ENCODE results near the gene ROCK2. TPM values are rescaled to one million over a fixed set of nuclear protein-coding genes. Genes with fewer than 3 reads are reported as not detected.

The ROCK2 gene
- total and polyA plus RNA-seq, 2 of the 8 experiments (the other 6 are each of a cell fraction or from before 2014, with no cell fraction given) = 2.7 to 29.0 TPM

GRCh38 chr2:11263177-11263576, 81.3 kb downstream of the ROCK2 start:
- H2BK12ac ChIP-seq (ENCODE audit: low read depth, low read length) = no peak overlapping the region
- no peak overlapping the region for H4K8ac ChIP-seq (ENCODE audit: extremely low read depth, insufficient read depth, low read length)
- no peak overlapping the region for H4K5ac ChIP-seq (ENCODE audit: insufficient read length, low read depth, low read length)
- no peak overlapping the region for H2AK5ac ChIP-seq (ENCODE audit: low read depth, low read length)
- no peaks in the 10 kb centered on the region for H3K23me2 ChIP-seq (ENCODE audit: low read depth, low read length)
- no peaks in the 10 kb centered on the region; a peak in 1 of 4 replicates for H3K79me2 ChIP-seq (ENCODE audit: control insufficient read depth in 1 of 2, insufficient read depth in 2 of 2, low read length in 2 of 2)
- H3K36me3 ChIP-seq (ENCODE audit: control insufficient read depth in 2 of 4, insufficient read depth in 4 of 4, low read length in 3 of 4) = no peaks in the 10 kb centered on the region
- FAIRE-seq (no peak), DNase-seq (ENCODE audit: low read depth in 1 of 2, low spot score in 2 of 2) (no peak)
- no peak overlapping the region for H3K4me3 ChIP-seq (ENCODE audit: extremely low read depth in 1 of 4, insufficient read depth in 2 of 4, low read depth in 3 of 4, low read length in 4 of 4)
- no peak overlapping the region for H3K23ac ChIP-seq (ENCODE audit: insufficient read length)
- no peak overlapping the region for H3K18ac ChIP-seq (ENCODE audit: extremely low read depth, low read length)
- no peak overlapping the region for H2BK20ac ChIP-seq (ENCODE audit: low read length)
- no peaks in the 10 kb centered on the region for H3K79me1 ChIP-seq (ENCODE audit: low read depth, low read length)
- ChIA-PET POLR2A (ENCODE audit: partially characterized antibody) (no interaction called here), CTCF (ENCODE audit: partially characterized antibody) (interaction anchor here (0.6 kb wide), 2 partner anchors 122 to 140 kb away, joined by 3 read pairs; no protein-coding TSS in a partner anchor)
- H2BK15ac ChIP-seq (ENCODE audit: low read length) = no peak overlapping the region
- no peak overlapping the region for H3K4me2 ChIP-seq (ENCODE audit: insufficient read depth in 1 of 2, low read depth in 2 of 2, low read length in 2 of 2)
- no peak overlapping the region for H3K9ac ChIP-seq (replicated peaks in 1 of 4; ENCODE audit: extremely low read depth in 1 of 4, low read depth in 3 of 4, low read length in 3 of 4)
- H4K91ac ChIP-seq (replicated peaks; ENCODE audit: insufficient read length, low read length) = no peak overlapping the region
- WGBS, 2 experiments (ENCODE audit: extremely low coverage in 1 of 2, insufficient coverage in 1 of 2, insufficient read length in 1 of 2, insufficient replicate concordance in 2 of 2, low coverage in 1 of 2, low lambda C conversion rate in 2 of 2, missing lambda C conversion rate in 1 of 2) = 93% methylated on average over 1 of the region's 1 CpG; no CpG with 5 or more reads in 1 of the 2 experiments
- H3K4me1 ChIP-seq (replicated peaks in 1 of 4; ENCODE audit: control insufficient read depth in 3 of 4, insufficient read depth in 4 of 4, low read length in 3 of 4) = no peaks in the 10 kb centered on the region
- no peak overlapping the region for H2AFZ ChIP-seq (ENCODE audit: low read length)
- H3K27ac ChIP-seq (ENCODE audit: low read depth, low read length) = no peak overlapping the region
- H4K20me1 ChIP-seq (replicated peaks in 1 of 2; ENCODE audit: control insufficient read depth in 1 of 2, insufficient read depth in 2 of 2, low read length in 2 of 2) = no peaks in the 10 kb centered on the region
- H3K27me3 ChIP-seq (replicated peaks in 1 of 4; ENCODE audit: control insufficient read depth in 3 of 4, extremely low read depth in 1 of 4, insufficient read depth in 3 of 4, low read length in 3 of 4) = no peaks in the 10 kb centered on the region
- H2BK5ac ChIP-seq (ENCODE audit: low read depth, low read length) = no peak overlapping the region
- H2BK120ac ChIP-seq (replicated peaks; ENCODE audit: low read depth, low read length) = no peak overlapping the region
- no peaks in the 10 kb centered on the region for H3K9me3 ChIP-seq (ENCODE audit: insufficient read depth in 2 of 2, low read depth in 1 of 2, low read length in 1 of 2)
- H3K4ac ChIP-seq (replicated peaks; ENCODE audit: insufficient read length, low read depth, low read length) = no peak overlapping the region
- H3K14ac ChIP-seq (ENCODE audit: insufficient read length) = no peak overlapping the region
- H3K56ac ChIP-seq (replicated peaks; ENCODE audit: insufficient read length, low read depth, low read length) = no peak overlapping the region
- TF ChIP-seq GABPA (IDR thresholded peaks at IDR 0.05; ENCODE audit: borderline replicate concordance, insufficient read depth, low read length) (no peak), KDM1A (IDR thresholded peaks at IDR 0.05; ENCODE audit: borderline replicate concordance, low read length) (no peak), CTBP2 (IDR thresholded peaks at IDR 0.05; ENCODE audit: borderline replicate concordance, insufficient read depth, insufficient read length, low read length) (no peak), CBX8 (IDR thresholded peaks at IDR 0.05; ENCODE audit: borderline replicate concordance, low read depth, low read length) (no peak), EZH2 (IDR thresholded peaks at IDR 0.05; ENCODE audit: low read depth, low read length, severe bottlenecking) (no peak), NANOG (IDR thresholded peaks at IDR 0.05; ENCODE audit: insufficient read depth, low read depth, low read length, poor library complexity, severe bottlenecking) (no peak), SP1 (IDR thresholded peaks at IDR 0.05; ENCODE audit: low read depth, low read length) (no peak), SIRT6 (IDR thresholded peaks at IDR 0.05; ENCODE audit: low read length) (no peak), RFX5 (IDR thresholded peaks at IDR 0.05; ENCODE audit: borderline replicate concordance, low read depth, low read length) (no peak), E2F6 (IDR thresholded peaks at IDR 0.05) (no peak), JUND (IDR thresholded peaks at IDR 0.05; ENCODE audit: low read length) (no peak)
- TF ChIP-seq, protein P1, sequence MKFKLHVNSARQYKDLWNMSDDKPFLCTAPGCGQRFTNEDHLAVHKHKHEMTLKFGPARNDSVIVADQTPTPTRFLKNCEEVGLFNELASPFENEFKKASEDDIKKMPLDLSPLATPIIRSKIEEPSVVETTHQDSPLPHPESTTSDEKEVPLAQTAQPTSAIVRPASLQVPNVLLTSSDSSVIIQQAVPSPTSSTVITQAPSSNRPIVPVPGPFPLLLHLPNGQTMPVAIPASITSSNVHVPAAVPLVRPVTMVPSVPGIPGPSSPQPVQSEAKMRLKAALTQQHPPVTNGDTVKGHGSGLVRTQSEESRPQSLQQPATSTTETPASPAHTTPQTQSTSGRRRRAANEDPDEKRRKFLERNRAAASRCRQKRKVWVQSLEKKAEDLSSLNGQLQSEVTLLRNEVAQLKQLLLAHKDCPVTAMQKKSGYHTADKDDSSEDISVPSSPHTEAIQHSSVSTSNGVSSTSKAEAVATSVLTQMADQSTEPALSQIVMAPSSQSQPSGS (IDR thresholded peaks at IDR 0.05; ENCODE audit: low read length) = no peak

Measured in H1 (cell line).